GM21526 (cell line): ENCODE results near the gene FTO.
"Not testable (repeated sequence)": the region's sequence is repeated elsewhere in the genome, so short reads cannot be mapped to it uniquely, and the experiment has no call there.

ENCODE experiments used
- ATAC-seq: cut with Tn5 transposase; IDR thresholded peaks from one replicate; pipeline ENCODE4 v1.9.1; 2021; ENCODE audit warnings: moderate library complexity; ENCODE audit not compliant: unreplicated experiment, low FRiP score

The FTO gene

DNA sequence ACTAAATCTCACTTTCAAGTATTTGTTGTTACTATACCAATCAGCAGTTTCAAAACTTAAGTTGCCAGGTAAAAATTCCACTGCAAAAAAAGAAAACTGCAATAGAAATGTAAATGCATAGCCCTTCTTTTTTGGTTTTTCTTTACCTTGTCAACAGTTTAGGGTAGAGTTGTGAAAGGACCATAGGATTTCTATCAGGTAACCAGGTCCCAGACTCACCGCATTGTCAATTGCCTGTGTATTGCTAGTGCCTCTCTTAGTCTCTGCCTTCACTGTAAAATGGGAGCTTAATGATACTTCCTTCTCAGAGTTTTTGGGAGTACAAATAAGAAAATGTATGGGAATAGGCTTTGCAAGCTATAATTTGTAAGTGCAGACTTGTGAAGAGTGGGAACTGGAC, 145.0 kb downstream of the FTO start:
- ATAC-seq: no peak

GRCh38 chr16:53849585-53849984, 145.6 kb downstream of the FTO start:
- no peak for ATAC-seq

DNA sequence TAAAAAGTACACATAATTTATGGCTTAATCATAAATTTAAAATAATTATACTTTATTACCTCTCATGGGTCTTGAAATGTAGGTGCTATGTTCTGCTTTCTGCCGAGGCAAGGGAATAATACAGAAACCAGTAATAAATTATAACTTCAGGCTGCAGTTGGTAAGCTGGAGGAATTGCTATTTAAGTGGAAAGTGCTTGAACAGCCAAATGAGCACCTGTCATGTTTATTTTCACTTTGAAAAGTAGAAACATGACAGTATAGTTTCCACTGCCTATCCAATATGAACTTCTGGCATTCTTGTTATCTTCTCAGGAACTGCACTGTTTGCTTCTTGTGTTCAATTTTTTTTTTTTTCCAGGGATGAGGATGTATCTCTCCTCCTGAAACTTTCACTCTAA, 146.0 kb downstream of the FTO start:
- no peak for ATAC-seq

DNA sequence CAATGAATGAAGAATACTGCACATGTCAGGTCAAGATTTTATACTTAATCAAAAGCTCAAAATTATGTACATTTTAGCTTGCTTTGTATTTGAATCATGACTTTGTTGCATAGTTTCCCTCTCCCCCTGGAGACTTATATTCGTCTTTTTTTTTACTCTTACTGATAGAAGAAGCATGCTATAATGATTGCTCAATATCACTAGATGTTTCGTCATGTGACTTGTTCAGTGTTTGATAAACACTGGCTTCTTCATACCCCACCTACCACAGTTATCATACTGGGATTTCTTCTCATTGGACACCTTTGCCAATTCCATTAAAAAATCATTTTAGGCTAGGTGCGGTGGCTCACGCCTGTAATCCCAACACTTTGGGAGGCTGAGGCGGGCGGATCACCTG, 148.7 kb downstream of the FTO start:
- no peak for ATAC-seq

GRCh38 chr16:53855056-53855455, 151.1 kb downstream of the FTO start:
- no peak for ATAC-seq

- no peak for ATAC-seq
Observed at GRCh38 chr16:53855511-53855910, 151.6 kb downstream of the FTO start.

DNA sequence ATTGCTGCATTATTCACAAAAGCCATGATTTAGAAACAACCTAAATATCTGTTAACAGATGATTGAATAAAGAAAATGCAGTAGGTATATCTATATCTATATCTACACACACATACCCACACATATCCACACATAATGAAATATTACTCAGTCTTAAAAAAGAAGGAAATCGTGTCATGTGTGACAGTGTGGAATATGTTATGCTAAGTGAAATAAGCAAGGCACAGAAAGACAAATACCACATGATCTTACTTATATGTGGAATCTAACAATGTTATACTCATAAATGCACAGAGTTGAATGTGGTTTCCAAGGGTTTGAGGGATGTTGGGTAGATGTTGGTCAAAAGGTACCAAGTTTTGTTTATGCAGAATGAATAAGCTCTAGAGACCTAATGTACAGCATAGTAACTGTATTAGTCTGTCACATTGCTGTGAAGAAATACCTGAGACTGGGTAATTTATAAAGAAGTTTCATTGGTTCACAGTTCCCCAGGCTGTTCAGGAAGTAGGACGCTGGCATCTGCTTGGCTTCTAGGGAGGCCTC, 156.1 kb downstream of the FTO start:
- no peak for ATAC-seq

- no peak for ATAC-seq
Observed at GRCh38 chr16:53863861-53864260, 159.9 kb downstream of the FTO start.

GRCh38 chr16:53864819-53865493, 161.0 kb downstream of the FTO start:
- ATAC-seq: no peak

- ATAC-seq: no peak
Observed at GRCh38 chr16:53865494-53865863, 161.5 kb downstream of the FTO start.

- ATAC-seq: no peak
Observed at GRCh38 chr16:53866520-53866919, 162.6 kb downstream of the FTO start.

DNA sequence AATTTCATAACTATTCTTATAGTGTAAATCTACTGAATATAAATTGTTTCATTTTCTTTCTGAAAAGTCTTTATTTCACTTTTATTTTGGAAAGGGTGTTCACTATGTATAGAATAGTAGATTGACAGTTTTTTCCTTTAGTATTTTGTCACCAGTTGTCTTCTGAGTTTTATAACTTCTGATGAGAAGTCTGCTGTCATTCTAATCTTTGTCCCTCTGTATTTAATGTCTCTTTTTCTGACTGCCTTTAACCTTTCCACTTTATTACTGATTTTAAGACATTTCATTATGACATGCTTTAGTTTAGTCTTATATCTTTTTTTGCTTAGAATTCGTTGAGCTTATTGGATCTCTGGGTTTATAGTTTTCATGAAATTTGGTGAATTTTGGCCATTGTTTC, 166.9 kb downstream of the FTO start:
- ATAC-seq: no peak

DNA sequence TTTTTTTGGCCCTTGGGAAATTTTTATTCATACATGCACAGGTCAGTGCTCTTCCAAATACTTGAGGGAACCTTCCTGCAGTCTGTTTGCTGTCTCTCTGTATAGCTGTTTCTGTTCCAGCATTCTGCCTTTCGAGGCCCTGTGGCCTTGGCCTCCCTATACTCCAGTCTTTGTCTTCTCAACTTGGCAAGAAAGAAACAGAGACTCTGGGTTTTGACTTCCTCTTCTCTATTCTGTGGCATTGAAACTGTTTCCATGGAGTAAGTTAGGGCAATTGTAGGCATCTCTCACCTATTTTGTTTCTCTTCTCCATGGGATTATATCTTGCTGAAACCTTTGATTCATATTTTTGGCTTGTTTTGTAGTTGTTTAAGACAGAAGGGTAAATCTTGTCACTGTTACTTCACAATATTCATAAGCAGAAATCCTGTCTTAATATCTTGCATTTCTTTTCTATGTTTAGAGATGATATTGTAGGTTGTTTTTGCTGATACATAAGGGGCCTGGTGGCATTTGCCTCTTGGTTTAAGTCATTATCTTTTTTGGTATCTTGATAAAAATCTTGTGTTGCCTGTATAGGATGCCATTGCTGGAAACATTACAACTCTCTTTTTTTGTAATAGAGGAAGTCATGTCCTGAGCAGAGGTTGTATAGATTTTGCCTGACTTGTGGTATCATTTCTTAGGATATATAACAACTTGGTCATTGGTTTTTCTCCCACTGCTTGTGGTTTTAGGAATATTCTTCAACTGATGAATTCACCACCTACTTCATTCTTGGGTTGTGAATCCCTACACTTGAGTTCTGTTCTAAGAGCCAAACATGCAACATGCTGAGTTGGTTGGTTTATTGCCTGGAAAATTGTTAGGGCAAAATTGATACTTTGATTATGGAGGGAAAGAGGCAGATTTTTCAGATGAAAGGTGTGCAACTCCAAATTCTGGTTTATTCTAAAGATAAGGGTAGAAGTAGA, 168.6 kb downstream of the FTO start:
- no peak for ATAC-seq

GRCh38 chr16:53876811-53877210, 172.9 kb downstream of the FTO start:
- ATAC-seq: no peak

DNA sequence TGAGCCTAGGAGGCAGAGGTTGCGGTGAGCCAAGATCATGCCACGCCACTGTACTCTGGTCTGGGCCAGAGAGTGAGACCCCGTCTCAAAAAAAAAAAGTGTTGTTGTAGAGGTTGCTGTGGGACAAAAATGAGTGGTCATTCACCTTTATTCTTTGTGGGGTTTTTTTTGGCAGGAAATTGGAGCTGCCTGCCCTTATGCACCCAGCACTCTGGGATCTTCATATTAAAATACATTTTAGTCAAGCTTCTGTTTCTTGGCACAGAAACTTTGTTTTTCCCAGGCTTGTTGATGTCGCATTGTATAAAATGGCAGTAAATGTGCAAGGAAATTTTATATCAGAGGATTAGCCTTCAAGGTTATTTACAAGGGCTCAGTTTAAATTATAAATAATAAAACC, 174.3 kb downstream of the FTO start:
- ATAC-seq: no peak

- ATAC-seq: no peak
Observed at GRCh38 chr16:53881371-53881770, 177.4 kb downstream of the FTO start.

- ATAC-seq: no peak
Observed at GRCh38 chr16:53882310-53882709, 178.4 kb downstream of the FTO start.

DNA sequence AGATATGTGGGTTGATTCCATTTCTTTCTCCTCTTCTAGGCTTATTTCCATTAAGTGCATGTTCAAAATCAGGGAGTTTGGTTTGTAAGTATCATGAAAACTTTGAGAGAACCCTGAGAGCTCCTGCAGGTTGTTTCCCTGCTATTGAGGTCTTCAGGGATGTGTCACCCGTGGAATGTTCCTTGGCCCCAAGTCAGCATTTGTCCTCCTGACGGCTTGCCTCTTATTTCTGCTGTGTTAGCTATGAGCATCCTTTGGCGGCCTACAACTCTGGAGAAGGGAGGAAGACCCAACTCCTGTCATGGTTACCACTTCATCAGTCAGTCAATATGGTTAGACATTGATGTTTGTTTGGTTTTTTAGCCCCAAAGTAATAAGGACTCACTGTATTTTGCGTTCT, 180.8 kb downstream of the FTO start:
- no peak for ATAC-seq

GRCh38 chr16:53886482-53887378, 182.8 kb downstream of the FTO start:
- ATAC-seq: no peak

GRCh38 chr16:53888222-53888621, 184.3 kb downstream of the FTO start:
- ATAC-seq: no peak

DNA sequence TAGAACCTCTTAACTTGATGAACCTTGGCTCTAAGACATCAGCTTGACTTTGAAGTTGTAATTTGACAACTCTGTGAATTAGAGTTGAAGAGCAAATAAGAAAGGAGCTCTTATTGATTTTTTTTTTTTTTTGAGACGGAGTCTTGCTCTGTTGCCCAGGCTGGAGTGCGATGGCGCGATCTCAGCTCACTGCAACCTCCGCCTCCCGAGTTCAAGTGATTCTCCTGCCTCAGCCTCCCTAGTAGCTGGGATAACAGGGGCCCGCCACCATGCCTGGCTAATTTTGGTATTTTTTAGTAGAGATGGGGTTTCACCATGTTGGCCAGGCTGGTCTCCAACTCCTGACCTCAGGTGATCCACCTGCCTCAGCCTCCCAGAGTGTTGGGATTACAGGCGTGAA, 186.9 kb downstream of the FTO start:
- not testable (repeated sequence) for ATAC-seq
